RWPE1 (cell line): ENCODE data around the gene LRCH3.

Experiments
- CTCF ChIA-PET: fragments of 350-600 bp; sonication (Branson Sonifier 250); formaldehyde crosslinking; extraction: SDS; loops from one replicate; lab custom pipeline; 2021; lab: Yijun Ruan, JAX
- POLR2A ChIA-PET: fragments of 400-600 bp; formaldehyde crosslinking; extraction: SDS; loops from one replicate; lab custom pipeline; 2020; ENCODE audit warnings: antibody characterized with exemption; ENCODE audit not compliant: low non-redundant PET; lab: Yijun Ruan, JAX
- DNase-seq: peaks from one replicate; pipeline ENCODE4 v3.0.0; 2012; ENCODE audit warnings: low spot score
- H3K27ac ChIP-seq: fragments of 450-650 bp; 2 replicates; pipeline ENCODE4 v1.5.1; 2017
- TF ChIP-seq, protein P1 (sequence below): fragments of 450-650 bp; conservative IDR thresholded peaks from 2 replicates; pipeline ENCODE4 v1.5.1; 2017; ENCODE audit warnings: low read depth, mild to moderate bottlenecking

LRCH3 gene

DNA sequence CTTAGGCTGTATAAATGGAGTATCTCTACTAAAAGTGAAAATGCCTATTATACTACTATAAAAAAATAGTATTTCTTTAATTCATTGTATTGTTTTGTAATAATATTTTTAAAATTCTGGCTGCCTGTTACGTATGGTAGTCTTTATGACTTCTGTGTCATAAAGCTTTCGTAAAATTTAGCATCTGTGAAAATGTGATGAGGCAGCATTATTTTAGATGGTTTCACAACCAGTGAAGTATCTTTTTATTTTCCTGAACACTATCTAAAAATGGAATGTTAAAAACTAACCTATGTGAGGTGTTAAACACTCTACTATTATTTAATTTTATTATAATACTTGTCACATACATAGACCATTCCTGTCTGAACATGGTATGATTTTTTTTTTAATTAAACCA lies 46.2 kb downstream of the LRCH3 start:
- POLR2A ChIA-PET: no interaction called here
- CTCF ChIA-PET: interaction anchor here (1.0 kb wide), 1 partner anchor 9 kb away, joined by 3 read pairs; no protein-coding TSS in a partner anchor
- no peak overlapping the region for H3K27ac ChIP-seq
- DNase-seq: no peak
- TF ChIP-seq, protein P1, sequence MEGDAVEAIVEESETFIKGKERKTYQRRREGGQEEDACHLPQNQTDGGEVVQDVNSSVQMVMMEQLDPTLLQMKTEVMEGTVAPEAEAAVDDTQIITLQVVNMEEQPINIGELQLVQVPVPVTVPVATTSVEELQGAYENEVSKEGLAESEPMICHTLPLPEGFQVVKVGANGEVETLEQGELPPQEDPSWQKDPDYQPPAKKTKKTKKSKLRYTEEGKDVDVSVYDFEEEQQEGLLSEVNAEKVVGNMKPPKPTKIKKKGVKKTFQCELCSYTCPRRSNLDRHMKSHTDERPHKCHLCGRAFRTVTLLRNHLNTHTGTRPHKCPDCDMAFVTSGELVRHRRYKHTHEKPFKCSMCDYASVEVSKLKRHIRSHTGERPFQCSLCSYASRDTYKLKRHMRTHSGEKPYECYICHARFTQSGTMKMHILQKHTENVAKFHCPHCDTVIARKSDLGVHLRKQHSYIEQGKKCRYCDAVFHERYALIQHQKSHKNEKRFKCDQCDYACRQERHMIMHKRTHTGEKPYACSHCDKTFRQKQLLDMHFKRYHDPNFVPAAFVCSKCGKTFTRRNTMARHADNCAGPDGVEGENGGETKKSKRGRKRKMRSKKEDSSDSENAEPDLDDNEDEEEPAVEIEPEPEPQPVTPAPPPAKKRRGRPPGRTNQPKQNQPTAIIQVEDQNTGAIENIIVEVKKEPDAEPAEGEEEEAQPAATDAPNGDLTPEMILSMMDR: no peak

DNA sequence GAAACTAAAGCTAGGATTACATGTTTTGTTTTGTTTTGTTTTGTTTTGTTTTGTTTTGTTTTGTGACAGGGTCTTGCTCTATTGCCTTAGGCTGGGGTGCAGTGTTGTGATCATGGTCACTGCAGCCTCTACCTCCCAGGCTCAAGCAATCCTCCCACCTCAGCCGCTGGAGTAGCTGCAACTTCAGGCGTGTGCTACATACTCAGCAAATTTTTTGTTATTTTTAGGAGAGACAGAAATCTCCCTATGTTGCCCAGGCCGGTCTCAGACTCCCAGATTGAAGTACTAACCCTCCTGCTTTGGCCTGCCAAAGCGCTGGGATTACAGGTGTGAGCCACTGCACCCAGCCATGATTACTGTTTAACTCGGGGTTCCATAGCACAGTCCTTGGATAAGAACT lies 50.7 kb downstream of the LRCH3 start:
- ChIA-PET POLR2A (interaction anchor here (0.6 kb wide), 1 partner anchor 126 kb away, joined by 6 read pairs; no protein-coding TSS in a partner anchor), CTCF (no interaction called here)
- TF ChIP-seq, protein P1: no peak
- no peak overlapping the region for H3K27ac ChIP-seq
- no peak for DNase-seq

DNA sequence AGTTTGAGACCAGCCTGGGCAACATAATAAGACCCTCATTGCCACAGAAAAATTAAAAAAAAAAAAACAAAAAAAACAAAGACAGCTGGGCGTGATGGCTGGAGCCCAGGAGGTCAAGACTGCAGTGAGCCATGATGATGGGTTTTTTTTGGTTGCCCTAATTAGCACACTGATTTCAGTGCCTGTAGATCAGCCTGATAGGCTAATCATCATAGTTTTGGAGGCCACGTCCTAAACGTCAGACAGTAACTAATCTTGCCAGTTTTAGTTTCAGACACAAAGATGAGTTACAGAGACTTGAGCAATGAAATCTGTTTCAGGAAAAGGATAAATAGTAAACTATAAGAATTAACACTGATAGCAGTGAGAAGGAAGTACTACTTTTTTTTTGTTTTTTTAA lies 55.4 kb downstream of the LRCH3 start:
- TF ChIP-seq, protein P1: no peak
- ChIA-PET CTCF (no interaction called here), POLR2A (no interaction called here)
- DNase-seq: no peak
- H3K27ac ChIP-seq: no peak overlapping the region

DNA sequence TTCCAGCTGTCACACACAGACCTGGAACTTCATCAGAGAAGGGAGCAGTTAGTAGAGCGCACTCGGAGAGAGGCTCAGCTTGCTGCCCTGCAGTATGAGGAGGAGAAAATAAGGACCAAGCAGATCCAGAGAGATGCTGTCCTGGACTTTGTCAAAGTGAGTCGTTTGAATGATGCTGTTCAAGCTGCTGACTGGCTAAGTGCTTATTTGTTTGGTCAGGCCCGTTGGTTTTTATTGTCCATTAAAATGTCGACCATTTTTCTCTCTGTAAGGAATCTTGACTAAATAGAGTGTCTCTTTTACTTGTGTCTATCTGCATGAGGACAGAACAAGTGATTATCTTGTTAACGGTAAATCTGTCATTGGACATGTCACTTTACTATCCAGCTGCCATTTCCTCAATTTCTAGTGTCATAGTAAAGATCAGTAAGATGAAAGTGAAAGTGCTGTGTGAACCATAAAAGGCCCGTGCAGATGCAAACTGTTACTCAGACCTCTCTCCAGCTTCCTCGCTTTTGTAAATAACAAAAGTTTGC lies 56.9 kb downstream of the LRCH3 start:
- DNase-seq: peak; percentile 23
- ChIA-PET CTCF (interaction anchor here (0.7 kb wide), 1 partner anchor 203 kb away, joined by 3 read pairs; no protein-coding TSS in a partner anchor), POLR2A (no interaction called here)
- no peak overlapping the region for H3K27ac ChIP-seq
- TF ChIP-seq, protein P1: no peak

DNA sequence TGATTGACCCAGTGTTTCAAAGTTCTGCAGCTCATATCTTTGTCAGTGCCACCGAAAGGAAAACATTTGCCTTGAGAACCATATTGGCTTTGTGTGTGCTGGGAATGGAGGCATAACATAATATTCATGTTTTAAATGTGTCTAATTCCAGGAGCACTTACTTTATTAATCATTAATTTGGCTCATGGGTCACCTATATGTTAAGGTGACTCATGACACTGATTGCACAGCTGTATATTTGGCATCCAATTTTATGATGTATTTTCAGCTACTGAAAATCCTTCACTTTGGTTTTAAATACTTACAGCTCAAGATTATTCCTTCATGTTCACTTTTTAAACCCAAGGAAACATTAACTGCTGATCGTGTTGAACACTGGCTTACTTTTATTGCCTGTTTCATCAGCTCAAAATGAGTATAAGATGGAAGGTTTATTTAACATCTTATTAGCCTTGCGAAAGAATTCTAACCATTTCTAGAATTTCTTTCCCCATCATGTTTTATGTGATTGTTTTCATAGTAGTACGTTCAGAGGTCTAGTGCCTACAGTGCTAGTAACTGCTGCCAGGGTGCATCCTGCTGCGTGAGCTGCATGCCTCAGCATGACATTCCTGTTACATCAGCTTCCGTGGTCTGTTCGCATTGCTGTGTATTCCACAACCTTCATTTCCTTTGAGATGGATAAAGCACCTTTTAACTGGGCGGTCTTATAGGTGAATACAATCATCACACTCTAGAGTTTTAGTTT lies 63.7 kb downstream of the LRCH3 start:
- peak overlapping the region; percentile 23; the same call in 1 of the 2 replicates for H3K27ac ChIP-seq
- CTCF ChIA-PET: interaction anchor here (1.0 kb wide), 1 partner anchor 101 kb away, joined by 3 read pairs; no protein-coding TSS in a partner anchor
- DNase-seq: peak; percentile 92
- TF ChIP-seq, protein P1: no peak
- POLR2A ChIA-PET: no interaction called here

DNA sequence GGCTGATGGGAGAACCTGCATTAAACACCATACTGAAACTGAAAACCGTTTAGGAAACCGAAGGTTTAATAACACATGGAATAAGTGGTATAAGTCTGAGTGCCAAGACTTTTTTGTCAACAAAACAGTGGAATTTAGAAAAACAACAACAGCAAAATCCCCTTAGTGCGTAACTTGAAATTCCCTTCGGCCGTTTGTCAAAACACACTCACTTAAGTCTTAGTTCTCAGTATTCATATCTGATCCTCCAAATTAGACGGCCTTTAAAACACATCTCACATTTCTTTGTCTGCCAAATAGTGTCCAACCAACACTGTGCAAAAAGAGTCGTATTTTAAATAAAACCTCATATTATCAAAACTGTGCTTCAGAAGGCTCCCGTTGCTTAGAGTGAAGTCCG lies 64.5 kb downstream of the LRCH3 start:
- TF ChIP-seq, protein P1: no peak
- DNase-seq: no peak
- peak overlapping the region; percentile 43; the same call in 1 of the 2 replicates for H3K27ac ChIP-seq
- POLR2A ChIA-PET: no interaction called here
- CTCF ChIA-PET: no interaction called here
